Dermis blood vessel endothelial cell (primary cell): ENCODE data around the gene LIN28A. TPM values are rescaled to one million over a fixed set of nuclear protein-coding genes. Genes with fewer than 3 reads are reported as not detected.

ENCODE experiments used
- DNase-seq: peaks from one replicate; pipeline ENCODE4 v3.0.0; 2010
- total RNA-seq: library from RNA; depleted of rRNA; stranded (reverse); fragments of >200 nt; gene quantifications from 2 replicates; pipeline ENCODE4 v1.2.3, GENCODE V29; 2014

LIN28A gene
- total RNA-seq, 1 donor from 2014 or later: not detected

DNA sequence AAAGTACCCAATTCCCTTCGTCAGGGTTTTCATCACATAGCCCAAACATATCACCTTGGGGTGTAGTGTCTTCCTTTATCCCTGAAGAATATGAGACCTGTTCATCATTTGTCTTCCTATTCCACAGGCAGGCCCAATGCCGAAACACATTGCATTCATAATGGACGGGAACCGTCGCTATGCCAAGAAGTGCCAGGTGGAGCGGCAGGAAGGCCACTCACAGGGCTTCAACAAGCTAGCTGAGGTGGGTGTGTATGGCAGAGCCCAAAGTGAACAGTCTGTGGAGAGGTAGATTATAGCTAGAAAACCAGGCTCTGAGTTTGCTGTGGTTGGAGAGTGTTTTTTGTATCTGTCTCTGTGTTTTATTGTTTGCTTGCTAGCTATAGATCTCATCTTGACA is 27.4 kb downstream of the LIN28A start:
- DNase-seq: no peak

DNA sequence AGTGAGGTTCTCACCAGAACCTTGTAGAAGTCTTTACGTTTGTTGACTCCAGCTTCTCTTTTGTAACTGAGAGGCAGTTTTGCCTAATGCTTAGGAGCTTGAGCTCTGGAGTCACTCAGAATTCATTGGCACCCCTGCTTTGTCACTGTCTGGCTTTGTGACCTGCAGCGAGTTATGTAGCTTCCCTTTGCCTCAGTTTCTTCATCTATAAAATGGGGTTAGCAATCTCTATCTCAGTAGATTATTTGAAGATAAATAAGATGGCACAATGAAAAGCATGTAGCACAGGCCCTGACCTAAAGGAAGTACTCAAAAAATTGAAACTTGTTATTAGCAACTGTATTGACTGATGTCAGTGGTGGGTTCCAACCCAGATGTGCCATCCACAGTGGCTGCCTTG is 29.6 kb downstream of the LIN28A start:
- DNase-seq: no peak

DNA sequence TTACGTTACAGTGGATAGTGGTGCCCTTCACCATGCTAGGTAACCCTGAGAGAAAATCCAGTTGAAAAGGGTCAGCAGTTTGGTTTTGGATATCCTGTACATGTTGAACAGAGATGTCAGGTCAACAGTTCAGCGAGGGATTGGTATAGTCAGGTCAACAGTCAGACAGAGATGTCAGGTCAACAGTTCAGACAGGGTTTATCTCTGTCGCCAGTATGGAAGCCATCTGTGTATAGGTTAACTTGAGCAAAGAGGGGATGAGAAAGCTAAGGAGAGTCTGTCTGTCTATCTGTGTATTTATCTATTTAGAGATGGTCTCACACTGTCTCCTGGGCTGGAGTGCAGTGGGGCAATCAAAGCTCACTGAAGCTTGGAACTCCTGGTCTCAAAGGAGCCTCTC is 39.3 kb downstream of the LIN28A start:
- no peak for DNase-seq

DNA sequence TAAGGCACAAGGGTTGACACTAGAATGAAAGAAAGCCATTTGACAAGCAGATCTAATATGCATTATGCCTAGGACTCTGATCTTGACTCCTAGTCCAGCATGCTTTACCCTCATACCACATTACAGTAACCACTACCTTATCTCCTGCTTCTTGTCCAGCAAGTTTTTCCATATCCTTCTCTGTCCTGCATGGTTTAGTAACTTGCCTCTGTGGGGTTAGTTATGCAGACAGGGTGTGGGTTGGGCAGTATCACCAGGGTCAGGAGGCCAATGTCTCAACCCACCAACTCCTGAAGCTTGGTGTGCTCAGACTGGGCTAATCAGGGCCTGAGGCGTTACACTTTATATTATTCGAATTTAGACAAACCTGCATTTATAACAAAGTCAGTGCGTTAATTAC is 40.3 kb downstream of the LIN28A start:
- no peak for DNase-seq

DNA sequence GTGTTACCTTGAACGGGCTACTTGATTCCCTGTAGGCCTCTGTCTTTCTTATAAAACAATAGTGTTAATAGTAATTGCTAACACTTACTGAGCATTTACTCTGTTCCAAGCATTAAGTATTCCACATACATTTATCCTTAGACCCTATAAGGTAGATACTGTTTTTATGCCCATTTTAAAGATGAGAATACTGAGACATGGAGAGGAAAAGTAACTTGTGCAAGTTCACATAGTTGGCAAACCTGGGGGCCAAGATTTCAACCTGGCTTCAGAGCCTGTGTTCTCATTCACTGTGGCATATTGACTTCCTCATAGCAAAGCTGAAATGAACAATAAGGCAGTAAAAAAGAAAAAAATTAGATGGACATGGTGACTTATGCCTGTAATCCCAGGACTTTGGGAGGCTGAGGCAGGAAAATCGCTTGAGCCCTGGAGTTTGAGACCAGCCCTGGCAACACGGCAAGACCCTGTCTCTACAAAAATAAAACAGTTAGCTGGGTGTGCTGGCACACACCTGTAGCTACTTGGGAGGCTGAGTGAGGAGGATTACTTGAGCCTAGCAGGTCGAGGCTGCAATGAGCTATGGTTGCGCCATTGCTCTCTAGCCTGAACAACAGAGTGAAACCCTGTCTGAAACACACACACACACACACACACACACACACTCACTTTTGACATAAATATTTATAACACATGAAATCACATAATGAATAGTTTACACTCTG is 42.0 kb downstream of the LIN28A start:
- DNase-seq: no peak

DNA sequence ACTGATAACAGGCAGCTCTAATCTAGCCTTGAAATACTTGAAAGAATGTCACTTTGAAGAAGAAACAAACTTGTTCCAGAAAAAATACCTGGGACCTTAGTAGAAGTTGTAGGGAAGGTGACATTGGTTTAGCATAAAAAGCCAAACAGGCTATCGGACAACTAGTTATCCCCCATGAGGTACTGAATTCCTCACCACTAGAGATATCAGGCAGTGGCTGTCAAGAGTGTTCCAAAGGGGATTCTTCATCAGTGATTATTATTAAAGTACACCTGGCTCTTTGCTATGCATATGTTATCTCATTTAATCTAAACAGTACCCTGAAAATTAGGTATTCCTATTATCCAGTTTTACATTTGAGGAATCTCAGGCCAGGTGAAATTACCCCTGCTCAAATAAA is 48.5 kb downstream of the LIN28A start:
- no peak for DNase-seq

DNA sequence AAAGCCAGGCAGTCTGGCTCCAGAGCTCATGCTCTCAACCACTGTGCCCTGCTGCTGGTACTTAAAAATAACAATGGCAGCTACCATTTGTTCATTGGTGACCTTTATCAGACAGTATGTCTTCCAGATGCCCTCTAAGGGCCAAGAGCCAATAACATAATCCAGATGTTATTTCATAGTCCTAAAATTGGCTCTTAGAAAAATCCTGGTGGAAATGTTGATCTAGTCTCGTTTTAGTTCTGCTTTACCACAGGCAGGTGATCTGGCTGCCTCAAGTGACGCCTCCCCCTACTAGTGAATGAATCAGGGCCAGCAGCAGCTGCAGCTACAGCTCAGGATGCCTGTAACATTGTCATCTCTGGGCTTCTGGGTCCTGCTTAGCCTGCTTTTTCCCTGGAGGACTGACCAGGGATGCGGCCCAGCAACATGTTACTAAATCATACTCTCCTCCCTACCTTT is 49.0 kb downstream of the LIN28A start:
- DNase-seq: no peak

DNA sequence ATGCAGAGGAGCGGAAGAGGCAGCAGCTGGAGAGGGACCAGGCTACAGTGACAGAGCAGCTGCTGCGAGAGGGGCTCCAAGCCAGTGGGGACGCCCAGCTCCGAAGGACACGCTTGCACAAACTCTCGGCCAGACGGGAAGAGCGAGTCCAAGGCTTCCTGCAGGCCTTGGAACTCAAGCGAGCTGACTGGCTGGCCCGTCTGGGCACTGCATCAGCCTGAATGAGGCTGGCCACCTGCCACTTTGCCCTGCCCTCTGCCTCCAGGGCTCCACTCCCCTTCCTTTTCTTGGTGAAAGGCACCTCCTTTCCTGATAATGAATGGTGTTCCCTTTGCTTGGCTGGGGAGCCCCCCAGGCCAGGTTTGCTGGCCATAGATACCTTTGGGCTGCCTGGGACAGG is 58.3 kb downstream of the LIN28A start:
- DNase-seq: no peak

DNA sequence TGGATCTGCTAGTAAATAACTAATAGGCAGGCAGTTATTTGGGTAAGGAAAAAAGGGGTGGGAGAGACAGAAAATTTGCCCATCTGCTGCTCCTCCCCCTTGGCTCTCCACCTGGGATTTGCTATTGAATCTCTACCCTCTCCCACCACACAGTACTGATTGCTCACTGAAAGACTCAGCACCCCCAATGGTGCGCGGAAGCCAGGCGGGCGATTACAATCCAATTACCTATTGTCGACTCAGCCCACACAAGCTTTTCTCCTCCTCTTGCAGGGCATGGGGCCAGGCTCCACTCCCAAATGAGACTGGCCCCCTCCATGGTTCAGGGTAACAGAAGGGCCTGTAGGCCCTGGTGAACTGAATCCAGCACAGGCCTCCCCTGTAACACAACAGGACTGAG is 58.9 kb downstream of the LIN28A start:
- no peak for DNase-seq

DNA sequence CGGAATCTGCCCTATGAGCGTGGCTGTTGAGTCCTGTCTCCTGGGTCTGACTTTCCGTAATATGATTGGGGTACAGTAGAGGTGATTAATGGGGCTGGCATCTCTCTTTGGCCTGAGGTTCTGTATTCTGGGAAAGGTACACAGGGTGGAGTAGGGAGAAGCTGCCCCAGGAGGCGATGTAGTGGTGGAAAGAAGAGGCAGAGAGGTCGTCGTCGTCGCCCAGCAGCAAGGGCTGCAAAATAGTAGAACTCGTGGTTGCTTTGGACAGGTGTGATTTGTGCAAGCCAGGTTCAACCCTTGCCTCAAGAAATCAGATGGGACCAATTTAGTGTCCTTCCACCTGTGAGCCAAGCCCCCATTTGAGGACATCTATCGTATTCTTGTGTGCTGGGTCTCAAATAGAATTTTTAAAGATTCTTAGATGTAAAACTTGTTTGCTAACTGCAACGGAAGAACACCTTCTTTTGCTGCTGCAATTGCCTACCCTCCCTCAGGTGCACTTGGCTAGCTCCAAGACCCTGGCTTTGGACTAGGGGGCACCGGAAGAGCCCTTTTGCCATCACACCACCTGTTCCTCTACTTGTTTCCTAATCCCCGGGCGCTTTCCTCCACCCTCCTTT is 60.4 kb downstream of the LIN28A start:
- no peak for DNase-seq

DNA sequence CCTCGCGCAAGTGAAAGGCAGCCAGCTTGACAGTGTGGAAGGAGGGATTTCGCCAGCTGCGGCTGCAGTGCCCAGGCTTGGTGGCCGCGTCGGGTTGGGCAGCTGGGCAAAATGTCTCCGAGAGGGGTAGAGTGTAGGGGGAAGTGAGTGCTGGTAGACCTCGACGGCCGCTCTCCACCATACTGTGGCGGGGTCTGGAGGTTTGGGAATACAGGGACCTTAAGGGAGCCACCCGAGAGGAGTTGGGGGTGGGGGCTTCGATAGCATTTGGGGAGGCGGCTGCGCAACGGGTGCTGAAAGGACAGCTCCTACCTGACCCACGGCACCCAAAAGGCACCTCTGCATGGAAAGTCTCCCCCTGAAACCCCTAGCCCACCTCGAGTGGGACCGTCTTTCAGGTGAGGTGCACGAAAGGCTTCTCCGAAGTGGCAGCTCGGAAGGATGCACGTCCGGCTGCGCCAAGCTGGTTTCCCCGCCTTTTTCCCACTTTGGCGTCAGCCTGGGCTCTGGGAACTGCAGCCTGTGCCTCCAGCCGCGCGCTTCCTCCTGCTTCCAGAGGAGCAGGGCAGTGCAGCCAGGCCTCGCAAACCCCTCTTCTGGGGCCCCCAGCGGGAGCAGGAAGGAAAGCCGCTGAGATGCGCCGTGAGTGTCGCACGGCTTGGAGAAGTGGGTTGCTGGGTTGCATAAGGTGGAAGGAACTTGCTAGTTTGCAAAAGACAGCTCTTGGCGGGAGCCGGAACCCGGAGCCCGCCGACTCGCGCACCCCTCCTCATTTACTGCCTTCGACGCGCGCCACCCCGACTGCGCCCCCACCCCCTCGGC is 61.1 kb downstream of the LIN28A start:
- DNase-seq: peak; percentile 59

DNA sequence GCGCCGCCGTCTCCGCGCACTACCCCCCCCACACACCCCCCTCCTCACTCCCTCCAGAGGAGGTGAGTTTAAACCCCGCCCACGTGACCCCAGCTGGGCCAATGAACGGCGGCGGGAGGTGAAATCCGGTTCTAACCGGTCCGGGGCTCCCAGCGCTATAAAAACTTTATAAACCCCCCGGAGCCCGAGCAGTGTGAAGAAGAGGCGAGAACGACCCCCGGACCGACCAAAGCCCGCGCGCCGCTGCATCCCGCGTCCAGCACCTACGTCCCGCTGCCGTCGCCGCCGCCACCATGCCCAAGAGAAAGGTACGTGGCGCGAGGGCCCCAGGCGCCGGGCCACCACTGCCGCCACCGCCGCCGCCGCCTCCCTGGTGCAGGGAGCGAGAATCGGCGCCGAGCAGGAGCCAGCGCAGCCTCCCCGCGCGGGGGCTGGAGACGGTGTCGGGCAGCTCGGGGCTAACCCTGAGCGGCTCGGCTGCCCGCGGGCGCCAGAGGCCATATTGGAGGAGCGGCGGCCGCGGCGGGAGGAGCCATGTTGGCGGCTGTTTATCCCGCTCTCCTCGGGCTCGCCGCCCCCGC is 61.8 kb downstream of the LIN28A start, which contains the start of gene HMGN2:
HMGN2 (plus strand) TSS at position 121 of the 581 bp plus-strand sequence; CDS start at position 294, 173 bp downstream.
- peak; percentile 85 for DNase-seq

DNA sequence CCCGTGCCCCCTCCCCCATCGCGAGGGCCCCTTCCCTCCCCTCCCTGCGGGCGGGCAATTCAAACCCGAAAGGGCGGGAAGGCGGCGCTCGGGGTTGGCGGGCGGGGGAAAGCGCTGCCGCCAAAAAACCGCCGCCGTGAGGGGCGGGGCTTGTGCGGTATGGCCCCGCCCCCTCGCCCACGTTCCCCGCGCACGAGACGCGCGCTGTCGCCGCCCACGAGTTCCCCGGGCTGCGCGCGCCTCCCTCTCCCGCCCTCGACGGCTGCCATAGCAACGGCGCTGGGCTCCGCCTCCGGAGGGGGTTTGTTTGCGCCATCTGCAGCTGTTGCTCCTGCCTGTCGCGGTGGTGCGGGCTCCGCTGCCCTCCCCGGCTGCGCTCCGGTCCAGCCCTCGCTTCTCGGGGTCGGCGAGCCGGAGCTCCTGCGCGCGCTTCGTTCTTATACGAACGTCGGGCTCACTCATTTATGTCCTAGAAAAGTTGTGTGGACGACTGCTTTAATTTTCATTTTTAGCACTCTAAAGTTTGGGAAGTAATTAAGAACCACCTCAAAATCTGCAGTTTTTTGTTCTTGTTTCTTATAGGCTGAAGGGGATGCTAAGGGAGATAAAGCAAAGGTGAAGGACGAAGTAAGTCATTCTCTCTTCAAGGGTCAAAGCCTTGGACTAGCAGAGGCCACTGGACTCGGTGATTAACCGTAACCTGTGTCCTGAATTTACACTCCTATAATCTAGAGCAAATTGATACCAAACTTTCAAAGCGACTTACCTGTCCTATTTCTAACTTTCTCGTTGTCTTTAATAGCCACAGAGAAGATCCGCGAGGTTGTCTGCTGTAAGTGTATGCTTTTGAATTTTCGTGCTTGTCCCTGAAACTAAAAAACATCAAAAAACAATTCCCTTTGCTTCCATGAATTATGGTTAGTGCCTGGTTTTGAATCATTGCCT is 62.6 kb downstream of the LIN28A start:
- DNase-seq: peak; percentile 97

DNA sequence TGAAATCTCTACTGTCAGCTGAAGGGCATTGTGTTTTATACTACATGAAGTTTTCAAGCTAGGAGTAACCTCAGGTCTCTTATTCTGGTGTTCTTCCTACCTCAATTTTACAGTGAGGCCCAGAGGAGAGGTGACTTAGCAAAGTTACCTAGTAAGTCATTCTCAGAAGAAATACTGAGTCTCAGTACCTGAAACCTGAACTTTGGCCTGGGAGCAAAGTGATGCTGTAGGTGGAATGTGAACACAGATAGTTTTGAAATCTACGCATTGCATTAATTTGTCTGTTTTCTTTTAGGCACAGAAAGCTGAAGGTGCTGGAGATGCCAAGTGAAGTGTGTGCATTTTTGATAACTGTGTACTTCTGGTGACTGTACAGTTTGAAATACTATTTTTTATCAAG is 64.2 kb downstream of the LIN28A start:
- DNase-seq: no peak

DNA sequence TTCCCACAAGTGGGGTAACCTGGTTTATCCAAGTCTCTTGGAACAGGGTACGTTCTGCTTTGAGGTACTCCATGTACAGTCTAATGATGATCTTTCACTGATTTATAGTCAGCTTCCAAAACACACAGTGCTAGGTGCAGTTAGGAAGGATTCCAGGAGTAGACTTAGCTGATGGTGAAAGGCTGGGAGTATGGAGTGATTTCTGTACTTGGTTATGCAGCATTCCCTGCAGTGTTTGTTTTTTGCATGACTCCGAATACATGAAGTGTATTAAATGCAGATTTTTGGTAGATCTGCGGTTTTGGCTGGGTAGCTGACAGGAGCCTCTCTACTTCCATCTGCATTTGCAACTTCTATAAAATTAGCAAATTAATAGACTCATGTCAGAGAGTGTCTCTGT is 65.4 kb downstream of the LIN28A start:
- DNase-seq: no peak

DNA sequence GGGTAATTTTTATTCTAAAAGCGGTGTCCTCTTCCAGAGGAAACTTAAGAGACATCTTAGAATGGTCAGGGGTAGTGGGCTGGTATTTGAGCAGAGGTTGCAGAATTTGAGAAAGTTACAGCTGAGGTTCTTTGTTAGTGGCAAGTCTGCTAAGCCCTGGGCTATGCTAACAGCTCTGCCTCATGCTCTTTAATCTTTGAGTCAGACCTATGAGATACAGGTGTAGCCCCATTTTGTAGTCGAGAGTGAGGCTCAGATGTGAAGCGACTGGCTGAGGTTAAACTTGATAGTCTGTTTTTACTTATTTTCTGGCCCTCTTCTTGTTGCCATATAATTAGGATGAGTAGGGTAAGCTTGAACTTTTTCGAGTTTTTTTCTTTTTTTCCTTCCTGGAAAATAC is 66.3 kb downstream of the LIN28A start:
- DNase-seq: no peak

DNA sequence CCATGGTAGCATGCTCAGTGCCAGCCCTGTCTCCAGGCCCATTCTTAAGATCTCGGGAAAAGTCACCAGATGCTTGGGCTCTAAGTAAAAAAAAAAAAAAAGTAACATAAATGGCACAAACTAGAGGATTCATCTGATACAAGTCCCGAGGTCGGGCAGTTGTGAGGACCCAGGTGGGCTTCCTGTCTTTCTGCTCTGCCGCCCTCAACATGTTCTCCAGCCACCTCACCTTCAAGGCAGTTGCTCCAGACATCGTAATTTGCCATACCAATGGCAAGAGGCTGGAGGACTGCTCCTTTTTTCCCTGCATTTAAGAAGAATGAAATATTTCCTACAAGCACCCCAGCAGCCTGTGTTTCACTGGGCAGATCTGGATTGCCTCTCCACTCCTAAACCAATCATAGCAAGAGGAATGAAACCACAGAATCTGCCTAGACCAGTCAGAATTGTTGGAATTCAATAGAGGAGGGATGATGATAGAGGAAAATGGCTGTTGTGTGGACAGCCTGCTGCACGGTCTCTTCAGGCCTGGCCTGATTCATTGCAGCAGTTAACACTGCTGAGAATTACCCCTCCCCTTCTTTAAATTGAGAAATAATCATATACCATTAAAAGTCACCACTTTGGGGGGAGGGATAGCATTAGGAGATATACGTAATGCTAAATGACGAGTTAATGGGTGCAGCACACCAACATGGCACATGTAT is 67.0 kb downstream of the LIN28A start:
- DNase-seq: no peak

DNA sequence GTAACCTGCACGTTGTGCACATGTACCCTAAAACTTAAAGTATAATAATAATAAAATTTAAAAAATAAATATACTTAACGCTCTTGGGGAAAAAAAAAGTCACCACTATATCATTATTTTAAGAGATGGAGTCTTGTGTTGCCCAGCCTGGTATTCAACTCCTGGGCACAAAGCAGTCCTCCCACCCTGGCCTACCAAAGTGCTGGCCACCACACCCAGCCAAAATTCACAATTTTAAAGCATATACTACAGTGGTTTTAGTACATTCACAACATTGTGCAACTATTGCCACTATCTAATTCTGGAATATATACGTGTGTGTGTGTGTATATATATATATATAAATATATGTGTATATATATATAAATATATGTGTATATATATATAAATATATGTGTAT is 67.5 kb downstream of the LIN28A start:
- DNase-seq: no peak

DNA sequence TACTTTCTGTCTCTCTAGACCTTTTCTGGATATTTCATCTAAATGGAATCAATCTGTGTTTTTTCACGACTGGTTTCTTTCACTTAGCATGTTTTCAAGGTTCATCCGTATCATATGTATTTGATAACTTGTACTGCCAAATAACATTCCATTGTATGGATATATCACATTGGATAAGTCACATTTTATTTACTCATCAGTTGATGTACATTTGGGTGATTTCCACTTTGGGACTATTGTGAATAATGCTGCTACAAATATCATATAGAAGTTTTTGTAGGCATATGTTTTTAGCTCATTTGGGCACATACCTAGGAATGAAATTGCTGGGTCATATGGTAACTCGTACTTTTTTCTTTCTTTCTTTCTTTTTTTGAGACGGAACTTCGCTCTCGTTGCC is 68.4 kb downstream of the LIN28A start:
- no peak for DNase-seq
